ENCODE data around the gene COL28A1. TPM values are rescaled to one million over a fixed set of nuclear protein-coding genes. Genes with fewer than 3 reads are reported as not detected.

Gene COL28A1
- total RNA-seq, 2 donors from 2014 or later: 1.8 to 6.2 TPM

GRCh38 chr7:7417414-7417813, 118.3 kb downstream of the COL28A1 start:
- no peak overlapping the region for H3K4me3 ChIP-seq
- H3K9me3 ChIP-seq: no peaks in the 10 kb centered on the region
- no peaks in the 10 kb centered on the region for H3K27me3 ChIP-seq (replicated peaks; ENCODE audit: insufficient read depth)
- intact Hi-C loops (cut with DNase I): no loop called here
- H3K27ac ChIP-seq: no peak overlapping the region
- DNase-seq (ENCODE audit: low spot score): no peak
- no peaks in the 10 kb centered on the region for H3K4me1 ChIP-seq (replicated peaks)
- H3K36me3 ChIP-seq: no peaks in the 10 kb centered on the region
- TF ChIP-seq POLR2AphosphoS5 (IDR thresholded peaks at IDR 0.05) (no peak), POLR2A (IDR thresholded peaks at IDR 0.05) (no peak)
- TF ChIP-seq, protein P1, sequence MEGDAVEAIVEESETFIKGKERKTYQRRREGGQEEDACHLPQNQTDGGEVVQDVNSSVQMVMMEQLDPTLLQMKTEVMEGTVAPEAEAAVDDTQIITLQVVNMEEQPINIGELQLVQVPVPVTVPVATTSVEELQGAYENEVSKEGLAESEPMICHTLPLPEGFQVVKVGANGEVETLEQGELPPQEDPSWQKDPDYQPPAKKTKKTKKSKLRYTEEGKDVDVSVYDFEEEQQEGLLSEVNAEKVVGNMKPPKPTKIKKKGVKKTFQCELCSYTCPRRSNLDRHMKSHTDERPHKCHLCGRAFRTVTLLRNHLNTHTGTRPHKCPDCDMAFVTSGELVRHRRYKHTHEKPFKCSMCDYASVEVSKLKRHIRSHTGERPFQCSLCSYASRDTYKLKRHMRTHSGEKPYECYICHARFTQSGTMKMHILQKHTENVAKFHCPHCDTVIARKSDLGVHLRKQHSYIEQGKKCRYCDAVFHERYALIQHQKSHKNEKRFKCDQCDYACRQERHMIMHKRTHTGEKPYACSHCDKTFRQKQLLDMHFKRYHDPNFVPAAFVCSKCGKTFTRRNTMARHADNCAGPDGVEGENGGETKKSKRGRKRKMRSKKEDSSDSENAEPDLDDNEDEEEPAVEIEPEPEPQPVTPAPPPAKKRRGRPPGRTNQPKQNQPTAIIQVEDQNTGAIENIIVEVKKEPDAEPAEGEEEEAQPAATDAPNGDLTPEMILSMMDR (IDR thresholded peaks at IDR 0.05): no peak
- WGBS: 85% methylated on average over 2 of the region's 2 CpGs

DNA sequence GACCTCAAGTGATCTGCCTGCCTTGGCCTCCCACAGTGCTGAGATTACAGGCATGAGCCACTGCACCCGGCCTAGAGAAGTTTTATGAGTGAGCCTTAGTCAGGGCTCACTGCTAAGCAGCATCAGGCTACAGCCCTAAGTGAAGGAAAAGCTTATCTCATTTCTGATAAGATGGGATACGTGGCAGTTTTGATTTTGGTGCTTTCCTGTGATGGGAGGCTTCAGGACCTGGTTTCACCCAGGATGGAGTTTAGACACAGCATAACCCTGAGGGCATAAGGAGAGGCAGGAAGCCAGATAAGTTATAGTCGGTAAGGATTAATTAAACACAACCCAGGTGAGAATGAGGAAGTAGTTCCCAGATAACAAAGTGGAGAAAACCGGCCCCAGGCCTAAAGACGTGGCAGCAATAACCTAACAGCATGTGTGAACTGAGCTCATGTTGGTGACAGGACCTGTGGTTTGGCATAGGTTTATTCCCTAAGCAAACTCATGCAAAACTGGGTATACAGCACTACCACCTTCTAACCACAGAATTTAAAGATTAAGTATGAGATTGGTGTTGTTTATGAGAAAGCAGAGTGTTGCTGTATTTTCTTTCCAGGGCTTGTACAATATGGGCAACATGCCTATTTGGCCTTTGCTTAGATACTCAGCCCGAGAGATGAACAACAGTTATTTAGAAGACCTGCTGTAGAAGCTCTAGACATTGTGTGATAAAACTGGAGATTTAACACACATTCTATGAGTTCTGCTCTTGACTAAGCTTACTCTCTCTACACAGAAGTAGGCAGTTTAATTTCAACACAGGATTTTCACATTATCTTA, 119.4 kb downstream of the COL28A1 start:
- 27% methylated on average over 6 of the region's 6 CpGs for WGBS
- Histone ChIP-seq H3K27ac (no peak overlapping the region), H3K36me3 (no peaks in the 10 kb centered on the region), H3K4me1 (replicated peaks) (no peaks in the 10 kb centered on the region), H3K27me3 (replicated peaks; ENCODE audit: insufficient read depth) (no peaks in the 10 kb centered on the region), H3K9me3 (no peaks in the 10 kb centered on the region), H3K4me3 (no peak overlapping the region)
- no peak for TF ChIP-seq POLR2A (IDR thresholded peaks at IDR 0.05)
- TF ChIP-seq POLR2AphosphoS5 (IDR thresholded peaks at IDR 0.05): peak; percentile 14
- intact Hi-C loops (cut with DNase I): no loop called here
- peak; percentile 15 for DNase-seq (ENCODE audit: low spot score)

DNA sequence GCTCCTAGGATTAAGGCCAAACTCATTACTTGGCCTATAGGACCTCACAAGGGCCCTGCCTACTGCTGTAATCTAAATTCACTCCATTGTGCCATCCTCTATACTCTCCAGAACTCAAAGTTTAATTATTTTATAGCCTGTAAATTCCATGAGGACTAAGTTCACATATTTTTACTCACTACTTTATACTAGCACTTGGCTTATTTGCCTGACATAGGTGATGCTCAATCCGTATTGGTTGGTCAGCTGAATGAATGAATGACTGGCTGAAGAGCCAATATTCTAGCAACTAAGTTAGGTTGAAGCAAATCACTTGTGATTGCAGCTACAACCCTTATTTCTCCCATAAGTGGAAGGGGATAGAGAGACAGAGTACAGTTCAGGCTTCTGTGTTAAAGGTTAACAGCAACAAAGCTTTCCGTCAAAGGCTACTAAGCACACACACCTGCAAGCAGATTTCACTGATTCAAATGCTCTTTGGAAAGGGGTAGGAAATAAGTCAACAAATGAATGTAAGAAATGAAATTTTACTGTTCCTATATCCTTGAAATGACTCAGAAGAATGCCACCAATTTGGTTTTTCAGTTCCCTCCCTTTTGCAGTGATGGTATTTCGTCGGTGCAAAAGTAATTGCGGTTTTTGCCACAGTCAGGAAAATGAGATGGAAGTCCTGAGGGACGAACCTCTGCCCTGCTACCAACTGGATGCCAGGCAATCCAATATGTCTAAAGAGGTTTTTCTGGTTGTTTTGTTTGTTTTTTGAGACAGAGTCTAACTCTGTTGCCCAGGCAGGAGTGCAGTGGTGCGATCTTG, 120.7 kb downstream of the COL28A1 start:
- H3K27ac ChIP-seq: no peak overlapping the region
- no peak overlapping the region for H3K4me3 ChIP-seq
- no peaks in the 10 kb centered on the region for H3K27me3 ChIP-seq (replicated peaks; ENCODE audit: insufficient read depth)
- no peak for DNase-seq (ENCODE audit: low spot score)
- no peak for TF ChIP-seq POLR2A (IDR thresholded peaks at IDR 0.05)
- TF ChIP-seq, protein P1 (IDR thresholded peaks at IDR 0.05): no peak
- TF ChIP-seq POLR2AphosphoS5 (IDR thresholded peaks at IDR 0.05): no peak
- H3K36me3 ChIP-seq: no peaks in the 10 kb centered on the region
- no peaks in the 10 kb centered on the region for H3K9me3 ChIP-seq
- no peaks in the 10 kb centered on the region for H3K4me1 ChIP-seq (replicated peaks)
- intact Hi-C loops (cut with DNase I): no loop called here
- whole genome bisulfite sequencing: 96% methylated on average over 7 of the region's 7 CpGs

GRCh38 chr7:7408001-7408770, 127.5 kb downstream of the COL28A1 start:
- H3K9me3 ChIP-seq: no peaks in the 10 kb centered on the region
- no peaks in the 10 kb centered on the region for H3K36me3 ChIP-seq
- H3K4me3 ChIP-seq: no peak overlapping the region
- peak; percentile 32 for DNase-seq (ENCODE audit: low spot score)
- TF ChIP-seq, protein P1 (IDR thresholded peaks at IDR 0.05): no peak
- TF ChIP-seq POLR2AphosphoS5 (IDR thresholded peaks at IDR 0.05) (no peak), POLR2A (IDR thresholded peaks at IDR 0.05) (no peak)
- WGBS: 47% methylated on average over 3 of the region's 3 CpGs
- no peaks in the 10 kb centered on the region for H3K4me1 ChIP-seq (replicated peaks)
- intact Hi-C loops (cut with DNase I): no loop called here
- H3K27me3 ChIP-seq (replicated peaks; ENCODE audit: insufficient read depth): no peaks in the 10 kb centered on the region
- H3K27ac ChIP-seq: peak overlapping the region in 1 of 2 donors; percentile 6

GRCh38 chr7:7405461-7405860, 130.2 kb downstream of the COL28A1 start:
- DNase-seq (ENCODE audit: low spot score): no peak
- no peaks in the 10 kb centered on the region for H3K27me3 ChIP-seq (replicated peaks; ENCODE audit: insufficient read depth)
- intact Hi-C loops (cut with DNase I): no loop called here
- TF ChIP-seq POLR2AphosphoS5 (IDR thresholded peaks at IDR 0.05): no peak
- TF ChIP-seq, protein P1 (IDR thresholded peaks at IDR 0.05): no peak
- no peak for TF ChIP-seq POLR2A (IDR thresholded peaks at IDR 0.05)
- H3K4me3 ChIP-seq: no peak overlapping the region
- no peaks in the 10 kb centered on the region for H3K4me1 ChIP-seq (replicated peaks)
- no peaks in the 10 kb centered on the region for H3K9me3 ChIP-seq
- H3K36me3 ChIP-seq: no peaks in the 10 kb centered on the region
- H3K27ac ChIP-seq: no peak overlapping the region

Measured in prostate gland (tissue), 2 donors.